GM12878 (cell line): ENCODE results near the gene TESPA1. TPM values are rescaled to one million over a fixed set of nuclear protein-coding genes. Genes with fewer than 3 reads are reported as not detected.

Experiments used
- ATAC-seq: fragments of 200-7000 bp; cut with Tn5 transposase; 3 replicates; pipeline ENCODE4 v1.9.1; 2020; ENCODE audit warnings: mild to moderate bottlenecking, moderate library complexity
- BruUV-seq: library from RNA; stranded (reverse); fragments of 400-500 nt; replicated peaks from 2 replicates; lab custom pipeline; 2021; lab: Mats Ljungman, UMichigan
- CTCF ChIA-PET: fragments of 300-600 bp; sonication (Branson Sonifier 250); formaldehyde crosslinking; extraction: SDS; loops from one replicate; lab custom pipeline; 2021; ENCODE audit warnings: inconsistent platforms; lab: Yijun Ruan, JAX
- POLR2A ChIA-PET: fragments of 350-600 bp; formaldehyde crosslinking; extraction: SDS; loops from one replicate; lab custom pipeline; 2021; ENCODE audit warnings: inconsistent platforms; lab: Charles Lee
- RAD21 ChIA-PET: fragments of 300-600 bp; sonication (Branson Sonifier 250); formaldehyde crosslinking; loops from one replicate; lab custom pipeline; 2023; ENCODE audit warnings: antibody characterized with exemption; ENCODE audit not compliant: unreplicated experiment; lab: Charles Lee
- SMC1A ChIA-PET: fragments of 300-600 bp; sonication (Branson Sonifier 250); formaldehyde crosslinking; loops from one replicate; lab custom pipeline; 2023; ENCODE audit not compliant: unreplicated experiment, uncharacterized antibody; lab: Charles Lee
- DNase-seq: peaks from one replicate; pipeline ENCODE4 v3.0.0-alpha.2; 2011; ENCODE audit warnings: low read depth, low spot score
- FAIRE-seq: peaks from 3 replicates; lab custom pipeline; 2011; peaks lifted over from hg19 to GRCh38; lab: Jason Lieb, UNC
- H2AFZ ChIP-seq: 2 replicates; pipeline ENCODE4 v1.6.0; 2011; ENCODE audit warnings: low read depth, low read length, control low read depth; ENCODE audit not compliant: control insufficient read depth
- H3K27ac ChIP-seq: 2 replicates; pipeline ENCODE4 v1.5.1; 2011; ENCODE audit warnings: control low read depth; ENCODE audit not compliant: control insufficient read depth, insufficient read depth
- H3K27me3 ChIP-seq, 2 experiments: replicated peaks in 1 of 2; 2 replicates each; pipeline versions ENCODE4 v1.6.0 to v1.6.1; 2011; ENCODE audit warnings: low read length in 1 of 2; ENCODE audit not compliant: control insufficient read depth in 2 of 2, insufficient read depth in 2 of 2
- H3K36me3 ChIP-seq, 2 experiments: 2 replicates each; pipeline ENCODE4 v1.5.1; 2011; ENCODE audit warnings: low read length in 1 of 2; ENCODE audit not compliant: control insufficient read depth in 2 of 2, insufficient read depth in 2 of 2
- H3K4me1 ChIP-seq: 2 replicates; pipeline ENCODE4 v1.6.1; 2011; ENCODE audit warnings: mild to moderate bottlenecking, low read length, moderate library complexity, mixed read lengths; ENCODE audit not compliant: control insufficient read depth, insufficient read depth
- H3K4me2 ChIP-seq: 2 replicates; pipeline ENCODE4 v1.6.0; 2011; ENCODE audit warnings: control low read depth; ENCODE audit not compliant: control insufficient read depth, insufficient read depth
- H3K4me3 ChIP-seq: fragments of 200-600 bp; sonication (generic); 2 replicates; pipeline ENCODE4 v1.5.1; 2016
- H3K79me2 ChIP-seq: 2 replicates; pipeline ENCODE4 v1.6.0; 2011; ENCODE audit warnings: low read length; ENCODE audit not compliant: control insufficient read depth, insufficient read depth
- H3K9ac ChIP-seq: 2 replicates; pipeline ENCODE4 v1.8.0; 2011; ENCODE audit warnings: low read length, control low read depth, mixed read lengths; ENCODE audit not compliant: control insufficient read depth, insufficient read depth
- H3K9me3 ChIP-seq: replicated peaks from 3 replicates; pipeline ENCODE4 v1.5.1; 2011; ENCODE audit warnings: mild to moderate bottlenecking, low read length; ENCODE audit not compliant: control insufficient read depth, insufficient read depth
- H4K20me1 ChIP-seq: 2 replicates; pipeline ENCODE4 v1.6.0; 2011; ENCODE audit not compliant: control insufficient read depth, insufficient read depth
- CREM ChIP-seq: IDR thresholded peaks from 2 replicates; pipeline ENCODE4 v1.6.1; 2014; ENCODE audit warnings: antibody characterized with exemption, low read depth
- FOS ChIP-seq: IDR thresholded peaks from 3 replicates; pipeline ENCODE4 v1.6.1; 2011; ENCODE audit warnings: borderline replicate concordance; ENCODE audit not compliant: insufficient read length; ENCODE audit errors: extremely low read depth
- GABPA ChIP-seq: IDR thresholded peaks from 2 replicates; pipeline ENCODE4 v1.6.1; 2014; ENCODE audit warnings: antibody characterized with exemption, low read depth, mild to moderate bottlenecking, inconsistent platforms
- HDGF ChIP-seq: fragments of 450-650 bp; IDR thresholded peaks from 2 replicates; pipeline ENCODE4 v1.6.1; 2016; ENCODE audit warnings: antibody characterized with exemption
- MYC ChIP-seq: IDR thresholded peaks from 2 replicates; pipeline ENCODE4 v1.6.1; 2011; ENCODE audit warnings: mild to moderate bottlenecking, low read length, moderate library complexity, inconsistent platforms; ENCODE audit not compliant: insufficient read depth, insufficient replicate concordance, insufficient read length, severe bottlenecking
- NR2C2 ChIP-seq: IDR thresholded peaks from 2 replicates; pipeline ENCODE4 v1.6.1; 2011; ENCODE audit warnings: borderline replicate concordance, low read depth; ENCODE audit not compliant: control insufficient read depth, insufficient read length
- PKNOX1 ChIP-seq: fragments of 450-650 bp; IDR thresholded peaks from 2 replicates; pipeline ENCODE4 v1.6.1; 2016; ENCODE audit warnings: mild to moderate bottlenecking
- RUNX3 ChIP-seq: IDR thresholded peaks from 2 replicates; pipeline ENCODE4 v1.6.1; 2012; ENCODE audit warnings: low read length, inconsistent platforms
- SPI1 ChIP-seq: IDR thresholded peaks from 2 replicates; pipeline ENCODE4 v1.6.1; 2011; ENCODE audit warnings: low read depth, mild to moderate bottlenecking, low read length, moderate library complexity, borderline replicate concordance; ENCODE audit not compliant: insufficient read depth
- WGBS: methylation state at CpG from one replicate; pipeline ENCODE4 v1.1.6; 2016; ENCODE audit warnings: low lambda C conversion rate; ENCODE audit not compliant: insufficient replicate concordance, insufficient coverage; ENCODE audit errors: missing lambda C conversion rate; 5-methylcytosine and 5-hydroxymethylcytosine counted together
- in situ Hi-C: fragments of 300-500 bp; cut with MboI; formaldehyde crosslinking; loops from 9 replicates; pipeline ENCODE4 v1.14.3; 2018; ENCODE audit warnings: mixed read lengths
- intact Hi-C: fragments of 100-400 bp; cut with micrococcal nuclease; formaldehyde crosslinking; loops from one replicate; pipeline ENCODE4 v1.14.2; 2022; ENCODE audit not compliant: unreplicated experiment
- polyA plus RNA-seq, 11 experiments: library from polyadenylated mRNA; depleted of rRNA in 4 of 11; unstranded in 6 of 11; stranded (reverse) in 5 of 11; fragments of >200 nt; fragmentation: Nextera tagmentation in 4 of 11; fragmentation: Illumina TruSeq in 1 of 11; extraction: Ambion mirVana in 4 of 11; extraction: Trizol in 1 of 11; gene quantifications; 1 replicate in 1 of 11; 2 replicates in 10 of 11; pipeline versions ENCODE4 v1.2.1 to v1.2.3, GENCODE V29; 2011 to 2016; ENCODE audit warnings: inconsistent platforms in 2 of 11, missing spikeins in 2 of 11, low read depth in 1 of 11
- total RNA-seq, 4 experiments: library from RNA; depleted of rRNA in 3 of 4; stranded (reverse); fragments of >200 nt in 3 of 4; fragmentation: Illumina TruSeq in 1 of 4; extraction: Trizol in 1 of 4; gene quantifications; 2 replicates each; pipeline versions ENCODE4 v1.2.1 to v1.2.3, GENCODE V29; 2013 to 2021
- TF ChIP-seq, protein P1 (sequence below): IDR thresholded peaks from 2 replicates; pipeline ENCODE4 v1.6.1; 2012; ENCODE audit warnings: low read depth, low read length, improper control_type of control experiment

Gene TESPA1
- total and polyA plus RNA-seq, 10 of the 15 experiments (the other 5 are each of a cell fraction or from before 2014, with no cell fraction given): 13.8 to 56.2 (median 23.9) TPM

- no TSS peak for BruUV-seq
- no peak for ATAC-seq
- RAD21 ChIA-PET: interaction anchor here (1.4 kb wide), 1 partner anchor 25 kb away, joined by 3 read pairs; no protein-coding TSS in a partner anchor
- H3K4me2 ChIP-seq: no peak overlapping the region
- POLR2A ChIA-PET: no interaction called here
- H2AFZ ChIP-seq: no peak overlapping the region
- H3K9ac ChIP-seq: no peak overlapping the region
- no peaks in the 10 kb centered on the region for H4K20me1 ChIP-seq
- DNase-seq: no peak
- in situ Hi-C loops (no loop called here), intact Hi-C loops (no loop called here)
- H3K4me3 ChIP-seq: no peak overlapping the region
- SMC1A ChIA-PET: interaction anchor here (1.1 to 2.8 kb wide), 3 partner anchors 15 to 268 kb away, joined by 3 to 10 read pairs (median 3); no protein-coding TSS in a partner anchor
- TF ChIP-seq CREM (no peak), SPI1 (no peak), NR2C2 (no peak), GABPA (no peak), HDGF (no peak), RUNX3 (no peak), FOS (no peak), MYC (no peak), PKNOX1 (no peak)
- TF ChIP-seq, protein P1, sequence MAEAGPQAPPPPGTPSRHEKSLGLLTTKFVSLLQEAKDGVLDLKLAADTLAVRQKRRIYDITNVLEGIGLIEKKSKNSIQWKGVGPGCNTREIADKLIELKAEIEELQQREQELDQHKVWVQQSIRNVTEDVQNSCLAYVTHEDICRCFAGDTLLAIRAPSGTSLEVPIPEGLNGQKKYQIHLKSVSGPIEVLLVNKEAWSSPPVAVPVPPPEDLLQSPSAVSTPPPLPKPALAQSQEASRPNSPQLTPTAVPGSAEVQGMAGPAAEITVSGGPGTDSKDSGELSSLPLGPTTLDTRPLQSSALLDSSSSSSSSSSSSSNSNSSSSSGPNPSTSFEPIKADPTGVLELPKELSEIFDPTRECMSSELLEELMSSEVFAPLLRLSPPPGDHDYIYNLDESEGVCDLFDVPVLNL: no peak
- H3K9me3 ChIP-seq: no peaks in the 10 kb centered on the region; the same call in 2 of the 3 replicates
- no peak overlapping the region for H3K27ac ChIP-seq
- no peaks in the 10 kb centered on the region; a peak in 1 of 4 replicates for H3K27me3 ChIP-seq
- WGBS: 0% methylated on average over 3 of the region's 3 CpGs
- no peaks in the 10 kb centered on the region for H3K36me3 ChIP-seq
- no peak for FAIRE-seq
- CTCF ChIA-PET: interaction anchor here (0.7 to 1.7 kb wide), 2 partner anchors 15 to 24 kb away, joined by 3 to 11 read pairs; no protein-coding TSS in a partner anchor
- no peaks in the 10 kb centered on the region for H3K4me1 ChIP-seq
- H3K79me2 ChIP-seq: no peaks in the 10 kb centered on the region
Observed at GRCh38 chr12:55017416-55017925, 32.9 kb upstream of the TESPA1 start.
